Left kidney (tissue), 2 donors: ENCODE measurements around the gene NREP. TPM values are rescaled to one million over a fixed set of nuclear protein-coding genes. Genes with fewer than 3 reads are reported as not detected.

Experiments used
- DNase-seq: peaks from one replicate; pipeline ENCODE4 v3.0.0-alpha.2; 2013
- polyA plus RNA-seq: library from polyadenylated mRNA; unstranded; fragments of 120-200 nt; gene quantifications from one replicate; pipeline ENCODE4 v1.2.1, GENCODE V29; 2013; ENCODE audit not compliant: insufficient read length

NREP gene
- polyA plus RNA-seq, 1 donor: 845 TPM

DNA sequence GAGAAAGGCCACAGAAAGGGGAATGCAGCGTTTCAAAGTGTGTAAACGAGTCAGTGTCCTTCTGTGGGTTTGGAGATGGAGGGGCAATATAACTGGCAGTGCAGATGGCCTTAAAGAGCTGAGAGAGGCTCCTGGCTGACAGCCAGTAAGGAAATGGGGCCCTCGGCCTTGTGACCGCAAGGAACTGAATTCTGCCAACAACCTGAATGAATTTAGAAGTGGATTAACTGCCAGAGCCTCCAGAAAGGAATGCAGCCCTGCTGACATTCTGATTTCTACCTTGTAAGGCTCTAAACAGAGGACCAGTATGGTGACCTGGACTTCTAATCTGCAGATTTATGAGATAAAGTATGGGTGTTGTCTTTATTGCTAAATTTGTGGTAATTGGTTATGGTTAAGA, 17.5 kb upstream of the NREP start:
- DNase-seq: no peak

DNA sequence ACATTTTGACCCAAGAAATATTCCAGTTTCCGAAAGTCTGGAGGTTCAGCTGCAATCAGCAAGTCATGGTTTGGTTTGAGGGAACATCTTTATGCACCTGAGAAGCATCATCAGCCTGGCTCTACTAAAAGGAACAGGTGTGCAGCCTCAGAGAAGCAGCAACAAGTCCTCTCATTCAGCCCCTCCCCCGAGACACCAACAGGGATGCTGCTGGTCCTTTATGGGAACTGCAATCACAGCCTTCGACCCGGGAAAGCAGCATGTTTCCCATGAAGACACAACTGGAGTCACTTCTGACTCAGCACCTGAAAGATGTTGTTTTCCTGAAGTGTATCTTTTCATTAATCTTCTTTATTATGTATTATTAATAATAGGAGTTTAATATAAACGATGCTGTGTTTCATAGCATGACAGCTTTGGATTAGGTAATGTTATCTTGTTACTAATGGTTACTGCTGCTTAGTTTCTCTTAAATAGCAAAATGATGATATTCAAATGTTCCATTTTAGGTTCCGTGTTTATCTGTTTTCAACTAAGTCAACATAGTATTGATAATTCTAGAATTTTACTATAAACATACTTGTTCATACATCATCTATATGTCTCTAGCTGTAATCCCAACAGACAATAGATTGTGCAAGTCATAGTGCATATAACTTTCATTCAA, 15.6 kb upstream of the NREP start:
- no peak for DNase-seq

DNA sequence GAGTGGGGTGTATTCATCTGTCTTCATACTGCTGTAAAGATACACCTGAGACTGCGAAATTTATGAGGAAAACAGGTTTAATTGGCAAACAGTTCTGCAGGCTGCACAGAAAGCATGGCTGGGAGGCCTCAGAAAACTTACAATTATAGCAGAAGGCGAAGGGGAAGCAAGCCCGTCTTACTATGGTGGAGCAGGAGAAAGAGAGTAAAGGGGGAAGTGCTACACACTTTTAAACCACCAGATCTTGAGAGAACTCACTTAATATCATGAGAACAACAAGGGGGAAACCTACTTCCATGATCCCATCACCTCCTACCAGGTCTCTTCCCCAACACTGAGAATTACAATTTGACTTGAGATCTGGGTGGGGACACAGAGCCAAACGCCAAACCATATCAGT, 12.5 kb upstream of the NREP start:
- no peak for DNase-seq

DNA sequence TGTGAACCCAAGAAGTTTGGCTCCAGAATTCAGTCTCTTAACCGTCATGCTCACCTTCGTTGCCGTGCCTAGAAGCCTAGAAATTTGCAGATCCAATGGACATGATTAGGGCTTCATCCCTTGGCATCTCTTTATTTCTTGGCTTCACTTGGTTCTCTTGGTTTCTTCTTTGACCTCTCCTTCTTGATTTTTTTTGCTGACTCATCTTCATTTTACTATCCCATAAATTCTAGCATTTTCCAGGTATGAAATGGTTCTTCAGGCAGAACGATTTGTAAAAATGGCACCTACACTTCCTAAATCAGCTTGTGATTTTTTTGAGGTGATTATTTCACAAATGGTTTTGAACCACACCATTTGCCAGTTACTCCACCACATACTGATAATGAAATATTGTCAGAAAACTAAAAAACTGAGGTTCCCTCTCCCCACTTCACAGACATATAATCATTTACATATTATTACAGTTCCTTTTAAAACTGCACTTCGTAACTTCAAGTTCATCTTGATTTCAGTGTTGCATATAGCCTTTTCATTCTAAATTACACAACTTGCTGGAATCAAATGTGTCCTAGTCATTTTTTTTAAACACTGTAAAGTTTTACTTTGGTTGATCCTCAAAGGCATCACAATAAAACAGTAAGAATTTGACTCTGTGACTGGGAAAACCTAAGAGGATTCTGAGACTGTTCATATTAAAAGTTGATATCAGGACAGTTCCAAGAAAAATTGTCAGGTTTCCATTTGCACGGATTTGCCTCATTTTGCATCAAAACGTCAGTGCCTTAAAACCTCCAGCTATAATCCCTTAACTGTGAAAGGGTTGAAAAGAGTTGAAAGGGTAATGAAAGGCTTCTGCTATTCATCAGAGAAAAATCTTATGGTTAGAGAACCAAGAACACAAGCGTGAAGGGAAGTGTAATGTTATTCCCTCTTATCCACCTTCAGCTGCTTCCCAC, 8.9 kb upstream of the NREP start:
- no peak for DNase-seq

DNA sequence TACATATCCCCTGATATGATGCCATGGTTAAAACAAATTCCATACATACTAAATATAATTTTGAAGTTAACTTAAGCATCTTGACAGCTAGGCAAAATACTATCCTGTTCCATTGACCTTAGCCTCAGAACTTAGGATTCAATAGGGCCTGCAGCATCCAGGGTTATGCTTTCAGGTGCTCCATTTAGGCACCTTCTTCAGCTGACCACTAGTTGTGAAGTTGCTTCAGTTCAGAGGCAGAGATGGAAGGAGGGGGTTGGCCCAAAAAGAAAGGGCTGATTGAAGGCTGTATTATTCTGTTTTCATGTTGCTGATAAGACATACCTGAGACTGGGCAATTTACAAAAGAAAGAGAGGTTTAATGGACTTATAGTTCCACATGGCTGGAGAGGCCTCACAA, 7.0 kb upstream of the NREP start:
- no peak for DNase-seq

GRCh38 chr5:111762895-111763294, 5.9 kb upstream of the NREP start:
- no peak for DNase-seq

GRCh38 chr5:111758284-111758628, 1.3 kb upstream of the NREP start:
- no peak for DNase-seq

DNA sequence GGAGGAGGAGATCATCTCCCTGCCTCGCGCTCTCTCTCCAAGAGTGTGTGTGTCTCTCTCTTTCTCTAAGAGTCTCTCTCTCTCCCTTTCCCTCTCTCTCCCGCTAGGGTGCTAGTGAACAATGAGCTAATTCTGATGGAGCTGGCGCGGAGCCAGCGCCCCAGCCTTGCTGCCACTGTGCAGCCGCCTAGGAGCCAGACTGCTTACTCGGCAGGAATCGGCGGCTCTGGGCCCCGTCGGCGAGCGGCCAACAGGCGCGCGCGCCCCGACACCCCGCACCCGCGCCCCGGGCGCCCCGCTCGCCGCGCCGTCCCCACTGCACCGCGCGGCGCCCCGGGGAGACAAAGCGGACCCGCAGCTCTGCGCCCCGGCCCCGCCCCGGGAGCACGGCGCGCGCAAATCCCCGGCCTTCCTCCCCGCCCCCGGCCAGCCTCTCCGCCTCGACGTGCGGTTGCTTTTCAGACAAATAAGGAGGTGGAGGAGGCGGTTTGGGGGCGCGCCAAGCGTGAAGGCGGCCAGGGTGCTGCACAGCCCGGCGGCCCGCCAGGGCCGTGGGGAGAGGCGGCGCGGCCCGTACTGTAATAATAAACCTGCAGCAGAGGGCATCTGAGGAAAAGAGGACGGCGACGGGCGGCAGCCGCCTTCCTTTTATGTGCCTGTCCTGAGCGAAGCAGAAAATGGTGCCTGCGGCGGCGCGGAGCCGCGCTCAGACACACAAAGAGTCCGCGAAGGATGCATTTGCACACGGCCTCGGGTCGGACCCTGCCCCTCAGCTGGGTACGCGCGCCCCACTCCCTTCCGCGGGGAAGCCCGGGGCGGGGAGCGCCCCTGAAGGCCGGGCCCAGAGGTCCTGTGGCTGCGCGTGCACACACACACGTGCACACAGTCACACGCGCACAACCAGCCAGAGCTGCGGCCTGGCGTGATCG, 625 bp upstream of the NREP start:
- peak; percentile 93 for DNase-seq

DNA sequence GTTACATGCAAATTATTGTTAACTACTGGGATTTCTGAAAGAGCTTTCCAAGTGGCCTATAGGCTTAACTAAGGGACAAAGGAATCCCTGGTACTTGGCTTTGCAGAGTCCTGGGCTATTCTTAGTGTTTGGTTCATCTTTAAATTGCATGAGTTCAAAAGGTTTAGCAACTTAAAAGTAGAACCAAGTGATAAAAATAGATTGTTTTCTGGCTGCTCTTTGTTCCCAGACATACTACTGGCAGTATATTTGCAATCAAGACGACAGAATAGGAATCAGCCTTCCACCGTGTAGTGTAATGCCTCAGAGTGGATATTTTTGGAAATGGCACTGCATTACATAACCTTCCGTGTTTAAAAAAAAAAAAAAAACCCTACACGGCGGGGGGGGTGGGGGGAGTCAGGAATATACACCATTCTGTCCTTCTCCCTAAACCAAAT, 1.0 kb downstream of the NREP start:
- DNase-seq: no peak

DNA sequence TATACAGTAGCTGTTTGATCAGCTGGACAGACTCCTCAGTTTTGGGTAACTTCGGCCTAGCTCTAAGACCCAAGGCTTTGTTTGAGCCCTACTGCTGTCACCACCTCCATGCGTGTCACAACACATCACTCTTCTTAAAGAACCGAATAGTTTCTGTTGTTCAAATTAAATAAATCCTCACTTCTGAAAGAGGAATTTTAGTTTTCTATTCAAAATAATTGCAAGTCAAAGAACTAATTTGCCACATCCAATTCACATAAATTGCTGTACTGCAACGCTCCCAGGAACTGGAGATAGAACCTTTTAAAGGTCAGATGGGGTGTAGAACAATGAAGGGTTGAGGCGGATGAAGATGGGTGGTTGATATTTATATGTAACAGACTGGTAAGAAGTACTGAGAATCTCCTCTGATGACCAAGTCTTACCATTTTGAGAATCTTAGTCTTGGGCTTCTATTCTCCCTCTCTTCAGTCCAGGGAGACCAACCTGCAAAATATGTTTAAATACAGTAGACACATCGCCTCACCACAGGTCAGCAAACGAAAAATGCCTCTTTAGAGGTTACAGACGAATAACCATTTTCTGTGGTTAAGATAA, 1.6 kb downstream of the NREP start:
- no peak for DNase-seq

GRCh38 chr5:111753884-111754589, 3.0 kb downstream of the NREP start:
- no peak for DNase-seq

GRCh38 chr5:111752426-111752965, 4.5 kb downstream of the NREP start:
- DNase-seq: no peak

DNA sequence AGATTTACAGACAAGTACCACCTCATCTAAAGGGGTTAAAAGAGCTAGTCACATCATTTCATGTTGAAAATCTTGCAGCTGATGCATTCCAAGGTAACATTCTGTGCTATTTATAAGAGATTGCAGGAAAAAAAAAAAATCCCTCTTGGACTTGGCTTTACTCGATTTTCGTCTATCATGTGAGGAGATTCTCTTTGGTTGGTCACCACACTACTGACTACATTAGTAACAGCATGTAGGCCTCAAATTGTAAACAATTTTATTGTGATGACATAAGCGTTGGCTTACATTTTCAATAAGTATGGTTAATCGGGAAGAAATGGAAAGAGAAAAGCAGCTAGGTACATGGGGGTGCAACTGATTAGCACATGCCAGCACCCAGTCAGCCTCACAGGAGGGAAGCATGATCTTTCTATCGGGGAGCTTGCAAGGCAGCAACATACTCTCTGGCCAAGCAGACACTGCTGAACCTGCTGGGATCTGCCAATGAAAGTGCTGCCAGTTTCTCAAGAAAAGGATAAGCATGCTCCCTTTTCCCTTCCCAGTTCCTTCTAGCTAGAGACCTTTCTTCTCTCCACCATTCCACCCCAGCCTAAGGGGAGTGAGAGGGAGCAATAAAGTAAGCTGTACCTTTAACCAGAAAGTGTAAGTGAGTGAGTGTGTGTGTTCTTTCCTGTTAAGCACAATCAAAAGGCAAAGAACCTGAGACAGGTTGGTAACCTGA, 7.5 kb downstream of the NREP start:
- DNase-seq: no peak

DNA sequence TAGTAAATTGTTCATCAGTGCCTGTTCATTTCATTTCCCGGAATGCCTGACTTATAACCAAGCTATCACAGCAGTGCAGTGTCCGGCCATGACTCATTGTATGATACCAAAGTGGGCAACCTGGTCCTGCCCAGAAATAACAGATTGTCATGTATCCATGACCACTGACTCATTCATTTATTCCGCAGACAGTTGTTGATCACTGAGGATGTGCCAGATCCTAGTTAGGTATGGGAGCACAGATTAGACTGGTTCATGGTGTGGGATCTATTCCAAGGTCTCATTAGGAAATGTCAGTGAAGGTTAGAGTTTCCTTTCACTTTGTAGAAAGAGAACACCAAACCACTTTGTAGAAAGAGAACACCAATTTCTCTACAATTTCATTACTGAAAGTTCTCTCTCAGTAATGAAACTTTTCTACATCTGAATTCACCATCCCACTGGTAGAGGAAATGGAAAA, 8.7 kb downstream of the NREP start:
- no peak for DNase-seq

DNA sequence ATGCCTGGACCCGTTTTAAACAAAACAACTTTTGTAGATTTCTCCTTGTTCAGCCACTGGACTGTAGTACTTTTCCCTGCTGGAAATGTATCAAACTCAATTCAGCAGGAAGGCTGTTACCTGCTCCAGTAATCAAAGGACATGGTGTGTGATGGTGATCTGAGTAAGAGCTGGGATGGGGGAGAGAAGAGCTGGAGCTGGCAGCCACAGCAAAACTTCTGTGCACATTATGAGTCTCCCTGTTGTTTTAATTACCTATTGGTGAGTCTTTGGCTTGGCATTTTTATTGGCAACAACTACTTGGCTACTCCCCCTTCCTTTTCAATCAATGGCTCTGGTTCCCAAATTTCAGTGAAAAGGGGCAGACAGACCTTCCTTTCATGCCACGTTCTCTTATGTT, 9.7 kb downstream of the NREP start:
- no peak for DNase-seq

DNA sequence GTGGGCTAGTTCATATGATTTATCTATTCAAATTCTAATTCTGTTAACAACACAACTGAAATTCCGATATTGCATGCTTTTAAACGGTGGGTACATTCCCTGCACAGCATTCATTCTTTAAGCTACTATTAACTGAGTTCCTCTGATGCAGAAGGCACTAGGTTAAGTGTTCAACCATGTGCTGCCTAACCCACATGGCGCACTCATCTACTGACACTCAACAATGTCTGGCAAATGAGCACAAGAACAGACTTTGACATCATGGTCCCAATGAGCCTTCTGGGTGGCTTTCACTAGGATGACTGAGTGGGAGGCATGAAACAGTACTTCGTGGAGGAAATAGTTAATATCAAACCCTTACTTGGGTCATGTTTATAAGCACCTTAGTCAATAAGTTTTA, 10.2 kb downstream of the NREP start:
- no peak for DNase-seq

DNA sequence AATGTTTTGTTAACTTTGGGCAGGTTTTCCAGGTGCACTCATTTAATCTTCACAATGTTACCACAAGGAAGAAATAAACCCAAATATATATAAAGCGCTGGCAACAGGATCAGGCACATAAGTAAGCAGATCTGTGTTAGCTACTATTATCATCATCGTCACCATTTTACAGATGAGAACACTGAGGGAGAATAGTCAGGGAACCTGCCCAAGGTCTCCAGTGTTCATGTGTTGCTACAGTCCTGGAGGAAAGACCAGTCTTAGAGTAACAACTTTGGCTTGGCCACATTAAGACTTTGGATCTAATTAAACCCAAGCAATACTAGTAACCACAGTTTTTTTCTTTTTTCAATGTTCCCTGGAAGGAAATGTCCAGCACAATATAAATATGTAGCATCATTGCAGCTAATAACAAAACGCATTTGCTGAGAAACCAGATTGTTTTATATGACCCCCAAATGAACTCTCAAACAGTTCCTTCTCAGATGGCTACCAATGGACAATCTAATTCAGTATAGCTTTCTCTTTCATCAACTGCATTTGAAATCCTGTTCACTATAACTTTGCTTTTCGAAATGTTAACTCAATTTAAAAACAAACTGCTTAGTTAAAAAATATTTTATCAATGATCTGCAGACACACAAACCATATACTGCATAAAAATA, 11.8 kb downstream of the NREP start:
- no peak for DNase-seq

DNA sequence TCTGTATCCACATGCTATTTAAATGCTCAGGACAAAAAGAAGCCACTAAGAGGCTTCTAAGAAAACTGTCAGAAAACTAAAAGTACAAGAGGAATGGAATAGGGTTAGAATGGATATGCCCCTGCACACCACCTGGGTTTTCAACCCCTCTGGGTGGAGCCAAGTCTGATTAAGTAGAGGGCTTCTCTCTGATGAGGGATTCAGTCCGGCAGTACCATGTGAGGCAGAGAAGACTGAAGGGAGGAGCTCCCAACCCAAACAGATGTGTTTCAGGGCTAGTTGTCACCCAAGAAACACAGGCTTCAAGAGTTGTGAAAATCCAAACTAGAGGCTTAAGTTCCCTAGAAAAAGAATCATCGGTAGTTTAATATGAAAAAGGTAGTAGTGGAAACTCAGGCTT, 12.5 kb downstream of the NREP start:
- no peak for DNase-seq

- DNase-seq: no peak
Measured at GRCh38 chr5:111743988-111744387, 13.0 kb downstream of the NREP start.

DNA sequence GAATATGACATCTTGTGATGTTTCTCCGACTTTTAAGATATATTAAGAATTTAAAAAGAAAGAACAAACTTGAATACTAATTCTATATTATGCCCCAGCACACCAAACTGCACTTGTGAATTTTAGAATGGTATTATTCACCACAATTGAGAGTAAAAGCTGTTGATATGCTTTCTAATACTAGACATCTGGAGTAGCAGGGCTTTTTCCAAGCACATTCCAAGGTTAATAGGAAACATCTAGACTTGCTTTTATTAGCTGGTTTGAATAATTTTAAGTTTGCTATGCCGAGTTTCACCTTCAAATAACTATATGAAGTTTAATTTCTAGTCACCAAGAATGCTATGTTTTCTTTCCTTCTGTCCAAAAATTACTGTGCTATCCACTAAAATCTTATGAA, 13.5 kb downstream of the NREP start:
- no peak for DNase-seq
